Measurements from ENCODE around the gene DISP3. TPM values are rescaled to one million over a fixed set of nuclear protein-coding genes. Genes with fewer than 3 reads are reported as not detected.

DISP3 gene
- 0.34 TPM for total RNA-seq

GRCh38 chr1:11478571-11479374 is at the start of gene DISP3:
TSS of gene DISP3 (plus strand) at chr1:11479155. CDS start at chr1:11500993, 21,838 bp downstream.
- peak; percentile 46 for DNase-seq (ENCODE audit: low spot score)

- DNase-seq (ENCODE audit: low spot score): no peak
Measured at GRCh38 chr1:11429226-11429625, 49.7 kb upstream of the DISP3 start.

- DNase-seq (ENCODE audit: low spot score): no peak
Measured at GRCh38 chr1:11429935-11430334, 49.0 kb upstream of the DISP3 start.

- no peak for DNase-seq (ENCODE audit: low spot score)
Measured at GRCh38 chr1:11431941-11432507, 46.9 kb upstream of the DISP3 start.

GRCh38 chr1:11432526-11432925 is 46.4 kb upstream of the DISP3 start:
- no peak for DNase-seq (ENCODE audit: low spot score)

GRCh38 chr1:11434501-11434900 is 44.5 kb upstream of the DISP3 start:
- no peak for DNase-seq (ENCODE audit: low spot score)

GRCh38 chr1:11434926-11435325 is 44.0 kb upstream of the DISP3 start:
- DNase-seq (ENCODE audit: low spot score): no peak

GRCh38 chr1:11438996-11439395 is 40.0 kb upstream of the DISP3 start:
- DNase-seq (ENCODE audit: low spot score): no peak

- no peak for DNase-seq (ENCODE audit: low spot score)
Measured at GRCh38 chr1:11441211-11441952, 37.6 kb upstream of the DISP3 start.

GRCh38 chr1:11443043-11443442 is 35.9 kb upstream of the DISP3 start:
- DNase-seq (ENCODE audit: low spot score): no peak

- no peak for DNase-seq (ENCODE audit: low spot score)
Measured at GRCh38 chr1:11443961-11444658, 34.8 kb upstream of the DISP3 start.

GRCh38 chr1:11444907-11445306 is 34.0 kb upstream of the DISP3 start:
- no peak for DNase-seq (ENCODE audit: low spot score)

GRCh38 chr1:11447903-11448302 is 31.1 kb upstream of the DISP3 start:
- no peak for DNase-seq (ENCODE audit: low spot score)

GRCh38 chr1:11448373-11449099 is 30.4 kb upstream of the DISP3 start:
- DNase-seq (ENCODE audit: low spot score): no peak

- DNase-seq (ENCODE audit: low spot score): no peak
Measured at GRCh38 chr1:11449100-11449403, 29.9 kb upstream of the DISP3 start.

GRCh38 chr1:11450310-11450709 is 28.6 kb upstream of the DISP3 start:
- no peak for DNase-seq (ENCODE audit: low spot score)

- DNase-seq (ENCODE audit: low spot score): no peak
Measured at GRCh38 chr1:11453742-11454491, 25.0 kb upstream of the DISP3 start.

- DNase-seq (ENCODE audit: low spot score): no peak
Measured at GRCh38 chr1:11455967-11456570, 22.9 kb upstream of the DISP3 start.

- DNase-seq (ENCODE audit: low spot score): no peak
Measured at GRCh38 chr1:11456965-11457364, 22.0 kb upstream of the DISP3 start.

GRCh38 chr1:11458811-11459275 is 20.1 kb upstream of the DISP3 start:
- DNase-seq (ENCODE audit: low spot score): no peak
